HS-27A (cell line): Measurements from ENCODE around the gene ADAMTS18.
"Not testable (repeated sequence)": the region's sequence is repeated elsewhere in the genome, so short reads cannot be mapped to it uniquely, and the experiment has no call there.

Experiments
- DNase-seq: peaks from one replicate; pipeline ENCODE4 v3.0.0-alpha.2; 2012; ENCODE audit warnings: low read depth, missing footprints

The ADAMTS18 gene

DNA sequence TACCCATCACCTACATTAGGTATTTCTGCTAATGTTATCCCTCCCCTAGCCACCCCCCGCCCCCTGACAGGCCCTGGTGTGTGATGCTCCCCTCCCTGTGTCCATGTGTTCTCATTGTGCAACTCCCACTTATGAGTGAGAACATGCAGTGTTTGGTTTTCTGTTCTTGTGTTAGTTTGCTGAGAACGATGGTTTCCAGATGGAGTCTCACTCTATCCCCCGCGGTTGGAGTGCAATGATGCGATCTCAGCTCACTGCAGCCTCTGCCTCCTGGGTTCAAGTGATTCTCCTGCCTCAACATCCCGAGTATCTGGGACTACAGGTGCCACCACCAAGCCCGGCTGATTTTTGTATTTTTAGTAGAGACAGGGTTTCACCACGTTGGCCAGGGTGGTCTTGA lies 155.5 kb downstream of the ADAMTS18 start:
- DNase-seq, result not testable (repeated sequence)

DNA sequence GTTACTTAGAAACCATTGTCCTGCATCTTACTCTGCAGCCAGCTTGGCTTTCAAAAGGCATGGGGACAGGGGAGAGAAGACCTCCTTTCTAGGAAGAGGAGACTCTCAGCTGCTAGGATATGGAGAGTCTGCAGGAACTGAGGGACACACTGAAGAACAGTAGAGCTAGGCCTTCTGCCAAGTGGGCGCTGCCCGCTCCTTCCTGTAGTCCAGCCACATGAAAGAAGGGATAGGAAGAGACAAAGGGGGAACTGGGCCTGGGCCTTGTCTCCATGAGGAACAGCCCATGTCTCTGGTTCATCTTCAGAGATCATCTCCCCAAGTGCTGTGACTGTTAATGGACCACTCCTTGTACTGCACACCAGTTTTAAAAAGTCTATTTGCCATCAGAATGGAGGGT lies 157.3 kb downstream of the ADAMTS18 start:
- DNase-seq, result no peak

DNA sequence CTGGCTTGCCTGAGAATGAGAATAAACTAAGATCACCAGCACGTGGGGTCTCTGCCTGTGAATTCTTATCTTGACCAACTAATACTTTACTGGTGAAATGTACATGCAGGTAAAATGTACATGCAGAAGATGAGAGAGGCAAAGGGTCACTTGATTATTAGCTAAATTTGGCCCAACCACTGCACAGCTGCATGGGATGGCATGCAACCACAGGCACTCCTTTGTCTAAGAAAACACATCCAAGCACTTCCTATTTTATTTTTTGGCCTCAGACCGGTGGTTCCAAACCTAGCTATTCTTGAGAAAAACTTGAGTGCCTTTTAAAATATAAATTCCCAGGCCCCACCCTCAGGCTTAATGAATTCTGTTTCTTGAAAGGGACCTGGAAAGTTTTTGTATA lies 157.7 kb downstream of the ADAMTS18 start:
- no peak for DNase-seq

DNA sequence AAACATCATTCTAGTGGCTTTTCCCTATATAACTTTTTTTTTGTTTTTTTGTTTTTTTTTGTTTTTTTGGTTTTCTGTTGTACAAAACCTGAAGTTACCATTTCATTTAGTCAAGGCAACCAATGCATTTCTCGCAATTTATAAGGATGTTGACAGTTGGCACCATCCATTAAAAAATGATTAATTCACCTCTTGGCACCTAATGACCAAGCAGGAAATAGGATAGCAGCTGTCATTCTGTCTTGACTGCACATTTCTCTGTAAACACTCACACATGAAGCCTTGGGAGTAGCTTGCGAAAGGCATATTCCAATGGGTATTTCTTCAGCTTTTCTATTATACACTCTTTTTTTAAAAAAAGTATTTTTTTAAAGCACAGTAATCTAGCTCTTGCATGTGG lies 158.2 kb downstream of the ADAMTS18 start:
- DNase-seq, result no peak

DNA sequence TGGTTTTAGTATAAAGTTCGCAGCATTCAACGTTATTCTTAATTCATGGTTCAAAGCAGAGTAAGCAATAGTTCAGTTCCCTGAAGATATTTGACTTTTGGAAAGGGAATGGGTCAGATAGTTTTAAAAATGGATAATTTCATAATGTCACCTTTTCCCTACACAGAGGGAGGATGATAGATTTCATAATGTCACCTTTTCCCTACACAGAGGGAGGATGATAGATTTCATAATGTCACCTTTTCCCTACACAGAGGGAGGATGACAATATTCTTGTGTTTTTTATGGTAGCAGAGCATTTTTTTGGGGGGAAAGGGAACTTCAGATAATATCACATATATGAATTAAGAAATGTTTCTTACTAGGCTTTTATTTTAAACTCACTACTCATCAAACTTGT lies 159.5 kb downstream of the ADAMTS18 start:
- not testable (repeated sequence) for DNase-seq

DNA sequence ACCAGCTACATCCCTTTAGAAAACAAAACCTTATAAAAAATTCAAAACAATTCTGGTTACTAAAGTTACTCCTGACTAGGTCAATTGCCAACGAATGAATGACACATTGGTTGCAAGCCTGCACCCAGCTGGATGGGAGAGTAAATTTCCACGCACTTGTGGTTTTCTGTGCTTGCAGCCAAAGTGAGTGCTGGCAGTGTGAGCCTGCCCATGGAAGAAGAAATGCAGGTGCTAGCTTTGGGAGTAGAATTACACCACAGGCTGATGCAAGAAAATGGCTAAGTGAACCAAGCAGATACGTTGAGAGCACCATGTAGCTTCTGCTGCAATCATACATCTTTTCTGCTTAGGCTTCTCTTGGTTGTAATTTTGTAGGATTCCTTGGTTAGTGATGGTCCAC lies 161.0 kb downstream of the ADAMTS18 start:
- DNase-seq, result no peak

DNA sequence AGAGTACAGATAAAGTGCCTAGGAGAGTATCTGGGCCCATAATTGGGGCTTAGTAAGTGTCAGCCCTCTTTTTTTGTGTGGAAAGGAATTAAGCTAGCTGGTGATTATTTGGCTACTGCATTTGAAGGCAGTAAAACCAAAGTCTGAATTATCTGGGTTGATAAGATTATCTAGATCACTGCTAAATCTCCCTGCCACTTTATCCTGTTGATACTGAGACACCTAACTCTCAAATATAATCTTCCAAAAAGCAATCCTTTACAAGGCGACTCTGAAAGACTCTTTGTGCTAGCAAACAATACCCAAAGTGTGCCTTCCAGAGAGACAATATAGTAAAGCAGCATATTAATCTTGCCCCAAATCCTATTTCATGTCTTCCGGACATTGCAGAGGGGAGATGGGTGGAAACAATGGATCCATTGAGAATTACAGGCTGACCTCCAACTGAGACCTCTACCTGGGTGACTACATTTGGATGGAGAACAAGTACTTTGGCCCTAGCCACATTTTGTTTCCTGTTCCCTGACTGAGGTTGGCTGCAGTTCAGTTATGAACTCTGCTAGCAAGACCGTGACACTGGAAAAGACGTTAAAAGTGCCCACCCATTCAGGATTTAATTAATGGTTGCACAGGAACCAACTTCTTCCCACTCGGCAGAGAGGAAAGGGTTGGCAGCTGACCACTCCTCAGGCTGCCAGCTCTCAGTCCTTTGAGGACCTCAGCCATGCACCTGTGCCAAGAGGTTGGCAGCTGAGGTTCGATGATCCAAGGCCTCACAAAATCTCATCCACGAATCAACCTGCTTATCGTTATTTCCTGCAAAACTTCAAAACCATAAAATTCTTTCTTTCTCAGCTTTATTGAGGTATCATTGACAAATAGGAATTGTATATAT lies 163.1 kb downstream of the ADAMTS18 start:
- no peak for DNase-seq

DNA sequence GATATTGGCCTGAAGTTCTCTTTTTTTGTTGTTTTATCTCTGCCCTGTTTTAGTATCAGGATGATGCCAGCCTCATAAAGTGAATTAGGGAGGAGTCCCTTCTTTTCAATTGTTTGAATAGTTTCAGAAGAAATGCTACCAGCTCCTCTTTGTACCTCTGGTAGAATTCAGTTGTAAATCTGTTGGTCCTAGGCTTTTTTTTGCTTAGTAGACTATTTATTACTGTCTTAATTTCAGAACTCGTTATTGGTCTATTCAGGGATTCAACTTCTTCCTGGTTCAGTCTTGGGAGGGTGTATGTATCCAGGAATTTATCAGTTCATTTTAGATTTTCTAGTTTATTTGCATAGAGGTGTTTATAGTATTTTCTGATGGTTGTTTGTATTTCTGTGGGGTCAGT lies 168.6 kb downstream of the ADAMTS18 start:
- not testable (repeated sequence) for DNase-seq

DNA sequence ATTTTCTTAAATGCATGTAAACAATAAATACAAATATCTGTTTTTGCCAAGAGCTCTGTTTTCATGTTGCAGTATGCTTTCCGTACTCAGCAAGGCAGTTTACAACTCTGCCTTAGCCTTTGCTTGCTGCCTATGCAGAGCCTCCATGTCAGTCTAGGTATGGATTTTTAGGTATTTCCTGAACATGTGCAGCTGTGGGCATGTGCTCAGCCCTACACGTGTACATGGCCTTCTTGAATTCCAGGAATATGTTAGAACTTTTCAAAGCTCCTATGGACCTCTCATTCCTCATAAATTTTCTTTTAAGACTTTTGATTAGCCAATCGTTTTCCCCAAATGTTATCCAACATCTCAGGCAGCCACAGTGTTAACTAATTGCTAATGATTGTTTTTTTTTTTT lies 171.9 kb downstream of the ADAMTS18 start:
- DNase-seq, result no peak

DNA sequence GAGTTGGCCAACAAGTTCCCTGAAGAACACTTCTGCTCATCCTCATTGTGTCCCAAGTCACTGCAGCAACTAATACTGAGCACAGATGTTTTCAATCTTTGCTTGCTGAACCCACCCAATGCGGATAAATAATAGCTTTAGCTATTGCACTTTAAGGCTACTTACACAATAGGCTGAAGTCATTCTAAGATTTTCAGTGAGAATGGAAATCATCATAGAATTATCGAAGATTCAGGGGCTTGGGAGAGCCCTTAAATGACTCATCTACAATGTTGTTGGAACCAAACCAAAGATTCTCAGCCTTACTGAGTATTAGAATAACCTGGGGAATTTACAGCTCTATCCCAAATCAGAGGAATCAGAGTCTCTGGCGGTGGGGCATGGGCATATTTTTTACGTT lies 184.4 kb downstream of the ADAMTS18 start:
- no peak for DNase-seq

DNA sequence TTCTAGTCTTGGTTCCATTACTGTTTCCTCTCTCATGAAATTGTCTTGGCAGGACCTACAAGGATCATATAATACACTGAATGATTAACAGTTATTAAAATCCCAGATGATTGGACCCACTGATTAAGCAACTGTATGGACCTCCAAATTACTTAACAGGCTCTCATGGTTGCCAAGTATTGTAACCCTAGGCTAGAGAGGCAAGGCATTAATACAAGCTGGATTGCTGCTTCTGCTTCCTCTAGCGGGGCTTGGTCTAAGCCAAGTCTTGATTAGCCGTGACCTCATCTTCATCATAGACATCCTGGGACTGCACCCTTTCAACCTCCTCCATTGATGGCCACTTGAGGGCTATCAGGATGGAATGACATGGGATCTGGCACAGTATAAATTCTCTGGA lies 188.7 kb downstream of the ADAMTS18 start:
- DNase-seq, result no peak

DNA sequence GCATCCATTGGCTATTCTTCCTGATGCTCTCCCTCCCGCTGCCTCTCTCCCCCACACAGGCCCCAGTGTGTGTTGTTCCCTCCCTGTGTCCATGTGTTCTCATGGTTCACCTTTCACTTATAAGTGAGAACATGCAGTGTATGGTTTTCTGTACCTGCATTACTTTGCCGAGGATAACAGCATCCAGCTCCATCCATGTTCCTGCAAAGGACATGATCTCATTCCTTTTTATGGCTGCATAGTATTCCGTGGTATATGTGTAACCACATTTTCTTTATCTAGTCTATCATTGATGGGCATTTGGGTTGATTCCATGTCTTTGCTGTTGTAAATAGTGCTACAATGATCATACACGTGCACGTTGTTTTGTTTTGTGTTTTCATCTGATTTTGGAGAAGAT lies 192.4 kb downstream of the ADAMTS18 start:
- DNase-seq, result not testable (repeated sequence)

DNA sequence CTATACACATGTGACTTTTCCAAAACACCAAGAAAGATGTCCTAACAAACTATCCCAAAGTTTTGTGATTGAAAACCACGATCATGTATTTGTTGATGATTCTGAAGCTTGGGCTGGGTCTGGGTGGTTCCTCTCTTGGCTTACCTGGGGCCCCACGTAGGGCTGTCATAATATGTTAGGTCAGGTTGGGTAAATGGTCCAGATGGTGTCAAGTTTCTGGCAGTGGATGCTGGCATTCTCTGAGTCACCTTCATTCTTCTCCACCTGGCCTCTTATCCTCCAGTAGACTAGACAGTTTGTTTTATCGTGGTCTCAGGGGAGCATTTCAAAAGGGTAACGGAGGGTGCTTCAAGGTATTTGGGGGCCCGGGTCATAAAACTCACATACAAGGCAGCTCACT lies 196.2 kb downstream of the ADAMTS18 start:
- no peak for DNase-seq

DNA sequence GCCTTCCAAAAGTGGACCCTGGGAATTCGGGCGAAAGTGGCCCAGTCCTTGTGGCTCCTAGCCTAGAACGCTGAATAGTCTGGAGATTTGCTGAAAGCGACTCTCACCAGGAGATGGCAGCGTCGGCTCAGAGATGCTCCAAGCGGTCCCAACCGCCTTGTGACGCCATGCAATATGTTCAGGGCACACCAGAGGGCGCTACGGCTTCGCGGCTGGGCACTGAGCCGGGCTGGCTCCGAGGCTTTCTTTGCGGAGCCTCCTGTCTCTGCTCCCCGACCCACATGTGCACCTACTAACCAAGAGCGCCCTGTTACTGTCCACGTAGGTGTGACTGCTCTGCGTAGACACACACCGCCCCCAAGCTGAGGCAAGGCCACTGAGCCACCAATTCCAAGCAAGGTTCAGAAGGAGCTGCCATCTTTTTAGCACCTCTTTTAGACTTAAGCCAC lies 198.7 kb downstream of the ADAMTS18 start:
- DNase-seq, result peak; percentile 62

DNA sequence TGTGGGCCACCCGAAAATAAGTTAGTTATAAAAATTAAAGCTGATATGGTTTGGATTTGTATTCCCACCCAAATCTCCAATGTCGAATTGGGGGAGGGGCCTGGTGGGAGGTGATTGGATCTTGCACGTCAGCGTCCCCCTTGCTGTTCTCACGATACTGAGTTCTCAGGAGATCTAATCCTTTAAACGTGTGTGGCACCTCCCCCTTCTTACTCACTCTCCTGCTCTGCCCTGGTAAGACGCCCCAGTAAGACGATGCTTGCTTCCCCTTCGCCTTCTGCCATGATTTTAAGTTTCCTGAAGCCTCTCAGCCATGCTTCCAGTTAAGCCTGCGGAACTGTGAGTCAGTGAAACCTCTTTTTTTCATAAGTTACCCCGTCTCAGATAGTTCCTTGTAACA lies 200.2 kb downstream of the ADAMTS18 start:
- no peak for DNase-seq

DNA sequence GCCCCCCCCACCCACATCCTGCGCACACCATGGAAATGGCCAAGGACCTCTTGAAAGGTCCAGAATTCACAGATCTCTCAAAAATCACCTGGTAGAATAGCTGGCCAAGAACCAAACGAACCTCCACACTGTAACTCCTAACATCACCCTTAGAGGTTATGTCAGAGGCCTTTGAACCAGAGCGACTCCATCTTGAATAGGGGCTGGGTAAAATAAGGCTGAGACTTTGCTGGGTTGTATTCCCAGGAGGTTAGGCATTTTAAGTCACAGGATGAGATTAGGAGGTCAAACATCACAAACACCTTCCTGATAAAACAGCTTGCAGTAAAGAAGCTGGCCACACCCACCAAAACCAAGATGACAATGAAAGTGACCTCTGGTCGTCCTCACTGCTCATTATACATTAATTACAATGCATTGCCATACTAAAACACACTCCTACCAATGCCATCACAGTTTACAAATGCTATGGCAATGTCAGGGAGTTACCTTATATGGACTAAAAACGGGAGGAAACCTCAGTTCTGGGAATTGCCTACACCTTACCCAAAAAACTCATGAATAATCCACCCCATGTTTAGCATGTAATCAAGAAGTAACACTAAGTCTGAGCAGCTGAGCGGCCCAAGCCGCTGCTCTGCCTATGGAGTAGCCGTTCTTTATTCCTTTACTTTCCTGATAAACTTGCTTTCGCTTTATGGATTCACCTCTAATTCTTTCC lies 200.9 kb downstream of the ADAMTS18 start:
- no peak for DNase-seq
